GM19455 (cell line): Measurements from ENCODE around the gene GOLT1A.
"Not testable (repeated sequence)": the region's sequence is repeated elsewhere in the genome, so short reads cannot be mapped to it uniquely, and the experiment has no call there.

Experiments
- ATAC-seq: cut with Tn5 transposase; IDR thresholded peaks from one replicate; pipeline ENCODE4 v1.9.1; 2021; ENCODE audit not compliant: unreplicated experiment

Gene GOLT1A

GRCh38 chr1:204249736-204250427 lies 36.1 kb upstream of the GOLT1A start:
- ATAC-seq, result no peak

- ATAC-seq, result no peak
These were observed 35.2 kb upstream of the GOLT1A start for GRCh38 chr1:204248954-204249353.

- ATAC-seq, result no peak
These were observed 33.1 kb upstream of the GOLT1A start for GRCh38 chr1:204246876-204247275.

GRCh38 chr1:204242920-204243319 lies 29.1 kb upstream of the GOLT1A start:
- ATAC-seq, result no peak

- ATAC-seq, result no peak
These were observed 28.1 kb upstream of the GOLT1A start for GRCh38 chr1:204241914-204242313.

GRCh38 chr1:204241050-204241449 lies 27.3 kb upstream of the GOLT1A start:
- ATAC-seq, result no peak

- ATAC-seq, result no peak
These were observed 26.4 kb upstream of the GOLT1A start for GRCh38 chr1:204240233-204240632.

GRCh38 chr1:204239401-204239800 lies 25.6 kb upstream of the GOLT1A start:
- ATAC-seq, result not testable (repeated sequence)

- not testable (repeated sequence) for ATAC-seq
These were observed 24.7 kb upstream of the GOLT1A start for GRCh38 chr1:204238520-204238919.

GRCh38 chr1:204237515-204237914 lies 23.7 kb upstream of the GOLT1A start:
- ATAC-seq, result not testable (repeated sequence)

GRCh38 chr1:204232526-204232925 lies 18.7 kb upstream of the GOLT1A start:
- ATAC-seq, result no peak

- no peak for ATAC-seq
These were observed 16.4 kb upstream of the GOLT1A start for GRCh38 chr1:204230211-204230610.

GRCh38 chr1:204228896-204229295 lies 15.1 kb upstream of the GOLT1A start:
- no peak for ATAC-seq

- ATAC-seq, result no peak
These were observed 14.4 kb upstream of the GOLT1A start for GRCh38 chr1:204227996-204228785.

- no peak for ATAC-seq
These were observed 13.6 kb upstream of the GOLT1A start for GRCh38 chr1:204227351-204227750.

GRCh38 chr1:204225841-204226735 lies 12.3 kb upstream of the GOLT1A start:
- no peak for ATAC-seq

GRCh38 chr1:204224655-204225054 lies 10.9 kb upstream of the GOLT1A start:
- no peak for ATAC-seq

GRCh38 chr1:204223129-204223860 lies 9.5 kb upstream of the GOLT1A start:
- ATAC-seq, result no peak

- no peak for ATAC-seq
These were observed 8.9 kb upstream of the GOLT1A start for GRCh38 chr1:204222764-204223055.

GRCh38 chr1:204222006-204222763 lies 8.4 kb upstream of the GOLT1A start:
- ATAC-seq, result no peak
